GM23338 (cell line): ENCODE measurements around the gene ADGRV1. TPM values are rescaled to one million over a fixed set of nuclear protein-coding genes. Genes with fewer than 3 reads are reported as not detected.

ENCODE experiments used
- ATAC-seq: fragments of 200-7000 bp; cut with Tn5 transposase; 3 replicates; pipeline ENCODE4 v1.9.1; 2020
- DNase-seq: peaks from one replicate; pipeline ENCODE4 v3.0.0-alpha.2; 2015; ENCODE audit warnings: low spot score
- H2AFZ ChIP-seq: fragments of 200-600 bp; sonication (generic); 2 replicates; pipeline ENCODE4 v1.8.0; 2016; ENCODE audit warnings: antibody characterized with exemption, mild to moderate bottlenecking, moderate library complexity
- H3F3A ChIP-seq: fragments of 200-600 bp; sonication (generic); replicated peaks from 2 replicates; pipeline ENCODE4 v1.8.0; 2017; ENCODE audit warnings: antibody characterized with exemption, mixed run types, low read depth
- H3K27ac ChIP-seq: fragments of 200-600 bp; sonication (generic); 2 replicates; pipeline ENCODE4 v1.6.1; 2016; ENCODE audit warnings: low read depth
- H3K27me3 ChIP-seq: fragments of 200-600 bp; sonication (generic); 2 replicates; pipeline ENCODE4 v1.8.0; 2016; ENCODE audit warnings: mild to moderate bottlenecking, mixed run types, moderate library complexity; ENCODE audit not compliant: insufficient read depth
- H3K36me3 ChIP-seq: fragments of 200-600 bp; sonication (generic); 2 replicates; pipeline ENCODE4 v1.8.0; 2016; ENCODE audit warnings: mild to moderate bottlenecking; ENCODE audit not compliant: insufficient read depth
- H3K4me1 ChIP-seq: fragments of 200-600 bp; sonication (generic); 2 replicates; pipeline ENCODE4 v1.8.0; 2016; ENCODE audit warnings: mild to moderate bottlenecking, moderate library complexity; ENCODE audit not compliant: insufficient read depth
- H3K4me2 ChIP-seq: fragments of 200-600 bp; sonication (generic); 2 replicates; pipeline ENCODE4 v1.7.1; 2017; ENCODE audit warnings: mixed run types
- H3K4me3 ChIP-seq: fragments of 200-600 bp; sonication (generic); 2 replicates; pipeline ENCODE4 v1.6.1; 2016; ENCODE audit warnings: mixed run types
- H3K79me2 ChIP-seq: fragments of 200-600 bp; sonication (generic); replicated peaks from 2 replicates; pipeline ENCODE4 v1.8.0; 2017; ENCODE audit warnings: mild to moderate bottlenecking; ENCODE audit not compliant: insufficient read depth
- H3K9me2 ChIP-seq: fragments of 200-600 bp; sonication (generic); 2 replicates; pipeline ENCODE4 v1.8.0; 2017; ENCODE audit not compliant: insufficient read depth
- H4K20me1 ChIP-seq: fragments of 200-600 bp; sonication (generic); replicated peaks from 2 replicates; pipeline ENCODE4 v1.8.0; 2017; ENCODE audit warnings: mild to moderate bottlenecking; ENCODE audit not compliant: insufficient read depth
- H3K27ac Mint-ChIP-seq: 2 replicates; pipeline ENCODE4 v1.8.0; 2020; ENCODE audit warnings: inconsistent platforms, mild to moderate bottlenecking, moderate library complexity, mixed read lengths
- H3K27me3 Mint-ChIP-seq: 3 replicates; pipeline ENCODE4 v1.8.0; 2022; ENCODE audit warnings: low read depth, mild to moderate bottlenecking, moderate library complexity, mixed read lengths, inconsistent platforms; ENCODE audit not compliant: insufficient read depth, poor library complexity
- H3K36me3 Mint-ChIP-seq: 3 replicates; pipeline ENCODE4 v1.8.0; 2021; ENCODE audit warnings: low read depth, mild to moderate bottlenecking, inconsistent platforms, moderate library complexity, mixed read lengths
- H3K4me1 Mint-ChIP-seq: 3 replicates; pipeline ENCODE4 v1.8.0; 2020; ENCODE audit warnings: mild to moderate bottlenecking, inconsistent platforms, mixed read lengths
- H3K4me3 Mint-ChIP-seq: 3 replicates; pipeline ENCODE4 v1.8.0; 2021; ENCODE audit warnings: moderate library complexity, mild to moderate bottlenecking, inconsistent platforms, mixed read lengths
- H3K9me3 Mint-ChIP-seq: 3 replicates; pipeline ENCODE4 v1.8.0; 2020; ENCODE audit warnings: moderate library complexity, mild to moderate bottlenecking, inconsistent platforms, mixed read lengths
- CREB1 ChIP-seq: fragments of 250-450 bp; sonication (Bioruptor Pico); IDR thresholded peaks from 2 replicates; pipeline ENCODE4 v1.5.0; 2020; ENCODE audit warnings: low read depth, mild to moderate bottlenecking, moderate library complexity
- ETS1 ChIP-seq: IDR thresholded peaks from 2 replicates; pipeline ENCODE4 v1.6.1; 2016; ENCODE audit warnings: antibody characterized with exemption
- EZH2phosphoT487 ChIP-seq: fragments of 200-600 bp; sonication (generic); IDR thresholded peaks from one replicate; pipeline ENCODE4 v1.8.1; 2018; ENCODE audit warnings: antibody characterized with exemption; ENCODE audit not compliant: unreplicated experiment
- JUNB ChIP-seq: IDR thresholded peaks from one replicate; pipeline ENCODE4 v1.6.1; 2016; ENCODE audit warnings: antibody characterized with exemption; ENCODE audit not compliant: unreplicated experiment
- NANOG ChIP-seq: IDR thresholded peaks from 2 replicates; pipeline ENCODE4 v1.6.1; 2016; ENCODE audit warnings: antibody characterized with exemption, borderline replicate concordance
- REST ChIP-seq: IDR thresholded peaks from one replicate; pipeline ENCODE4 v1.6.1; 2018; ENCODE audit warnings: antibody characterized with exemption; ENCODE audit not compliant: unreplicated experiment
- STAT1 ChIP-seq: IDR thresholded peaks from one replicate; pipeline ENCODE4 v1.6.1; 2016; ENCODE audit warnings: antibody characterized with exemption; ENCODE audit not compliant: unreplicated experiment
- ZNF114 ChIP-seq: fragments of 250-450 bp; sonication (Bioruptor Pico); IDR thresholded peaks from 2 replicates; pipeline ENCODE4 v1.5.0; 2020; ENCODE audit warnings: mild to moderate bottlenecking, moderate library complexity
- ZNF331 ChIP-seq: fragments of 250-450 bp; sonication (Bioruptor Pico); IDR thresholded peaks from 2 replicates; pipeline ENCODE4 v1.5.0; 2020; ENCODE audit warnings: low read depth, mild to moderate bottlenecking, moderate library complexity
- ZNF462 ChIP-seq: fragments of 250-450 bp; sonication (Bioruptor Pico); IDR thresholded peaks from 2 replicates; pipeline ENCODE4 v1.5.0; 2020; ENCODE audit warnings: mild to moderate bottlenecking, moderate library complexity
- polyA plus RNA-seq: library from polyadenylated mRNA; unstranded; fragments of >200 nt; fragmentation: Nextera tagmentation; extraction: Ambion mirVana; gene quantifications from 2 replicates; pipeline ENCODE4 v1.2.1, GENCODE V29; 2016
- total RNA-seq: library from RNA; depleted of rRNA; stranded (reverse); fragments of >200 nt; shearing (Covaris generic); gene quantifications from 2 replicates; pipeline ENCODE4 v1.2.3, GENCODE V29; 2014

ADGRV1 gene
- total and polyA plus RNA-seq, 2 experiments from 2014 or later: 46.1 to 149 TPM

GRCh38 chr5:90949469-90950358 is 391.1 kb downstream of the ADGRV1 start:
- no peak for ATAC-seq
- Mint-ChIP-seq H3K4me1 (no peaks in the 10 kb centered on the region), H3K4me3 (no peak overlapping the region), H3K9me3 (no peaks in the 10 kb centered on the region), H3K27me3 (no peaks in the 10 kb centered on the region), H3K27ac (no peak overlapping the region), H3K36me3 (peaks cover 9% of the 10 kb centered on the region)
- H2AFZ ChIP-seq: no peak overlapping the region
- H3K4me1 ChIP-seq: no peaks in the 10 kb centered on the region
- no peak overlapping the region for H3K4me2 ChIP-seq
- no peaks in the 10 kb centered on the region for H3K79me2 ChIP-seq
- no peaks in the 10 kb centered on the region for H3K9me2 ChIP-seq
- DNase-seq: no peak
- H3K27me3 ChIP-seq: no peaks in the 10 kb centered on the region
- TF ChIP-seq CREB1 (CRISPR knock-in tag) (no peak), EZH2phosphoT487 (no peak), STAT1 (no peak), JUNB (no peak), ZNF331 (no peak), ZNF114 (CRISPR knock-in tag) (no peak), NANOG (no peak)
- no peak overlapping the region for H3K27ac ChIP-seq
- no peaks in the 10 kb centered on the region for H3F3A ChIP-seq
- no peak overlapping the region for H3K4me3 ChIP-seq
- no peaks in the 10 kb centered on the region for H4K20me1 ChIP-seq
- no peaks in the 10 kb centered on the region for H3K36me3 ChIP-seq

- ATAC-seq: no peak
- no peak overlapping the region for H3K4me2 ChIP-seq
- Mint-ChIP-seq H3K36me3 (no peaks in the 10 kb centered on the region), H3K4me3 (no peak overlapping the region), H3K4me1 (no peaks in the 10 kb centered on the region), H3K9me3 (no peaks in the 10 kb centered on the region), H3K27me3 (no peaks in the 10 kb centered on the region), H3K27ac (no peak overlapping the region)
- no peaks in the 10 kb centered on the region for H3K79me2 ChIP-seq
- H2AFZ ChIP-seq: no peak overlapping the region
- no peaks in the 10 kb centered on the region for H3F3A ChIP-seq
- H3K36me3 ChIP-seq: no peaks in the 10 kb centered on the region
- H3K4me1 ChIP-seq: no peaks in the 10 kb centered on the region
- no peaks in the 10 kb centered on the region for H3K9me2 ChIP-seq
- no peaks in the 10 kb centered on the region for H3K27me3 ChIP-seq
- no peak for DNase-seq
- H3K27ac ChIP-seq: no peak overlapping the region
- no peaks in the 10 kb centered on the region for H4K20me1 ChIP-seq
- H3K4me3 ChIP-seq: no peak overlapping the region
- TF ChIP-seq ZNF462 (CRISPR knock-in tag) (no peak), ZNF114 (CRISPR knock-in tag) (no peak), ETS1 (no peak), REST (no peak), ZNF331 (no peak)
These were observed 396.5 kb downstream of the ADGRV1 start for GRCh38 chr5:90955001-90955635.
